NCI-H1417 treated with DMSO at 0.1 percent for 48 hours (cell line): ENCODE results near the gene RBMS3.
"Not testable (repeated sequence)": the region's sequence is repeated elsewhere in the genome, so short reads cannot be mapped to it uniquely, and the experiment has no call there.

Experiments
- DNase-seq: peaks from one replicate; lab custom pipeline; 2025; lab: John Stamatoyannopoulos, UW

RBMS3 gene

DNA sequence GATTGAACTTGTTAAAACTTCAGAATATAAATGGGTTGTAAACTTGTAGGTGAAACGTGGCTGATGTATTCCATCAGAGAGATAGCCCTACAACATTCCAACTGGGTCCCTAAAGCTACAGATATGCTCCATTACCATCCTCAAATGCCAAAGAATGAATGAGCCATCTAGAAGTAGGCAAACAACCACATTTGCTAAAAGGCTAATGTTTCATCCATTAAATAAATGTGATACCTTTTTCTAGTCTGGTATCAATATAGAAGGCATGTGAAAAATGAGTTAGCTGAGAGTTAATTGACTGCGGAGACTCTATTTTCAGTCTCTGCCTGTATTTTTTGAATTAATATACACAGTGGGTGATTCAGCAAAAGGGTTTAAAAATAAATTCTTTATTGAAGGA is 203.8 kb downstream of the RBMS3 start:
- DNase-seq, result no peak

- DNase-seq, result no peak
These were observed 205.2 kb downstream of the RBMS3 start for GRCh38 chr3:29486096-29486495.

- no peak for DNase-seq
These were observed 206.0 kb downstream of the RBMS3 start for GRCh38 chr3:29486917-29487316.

DNA sequence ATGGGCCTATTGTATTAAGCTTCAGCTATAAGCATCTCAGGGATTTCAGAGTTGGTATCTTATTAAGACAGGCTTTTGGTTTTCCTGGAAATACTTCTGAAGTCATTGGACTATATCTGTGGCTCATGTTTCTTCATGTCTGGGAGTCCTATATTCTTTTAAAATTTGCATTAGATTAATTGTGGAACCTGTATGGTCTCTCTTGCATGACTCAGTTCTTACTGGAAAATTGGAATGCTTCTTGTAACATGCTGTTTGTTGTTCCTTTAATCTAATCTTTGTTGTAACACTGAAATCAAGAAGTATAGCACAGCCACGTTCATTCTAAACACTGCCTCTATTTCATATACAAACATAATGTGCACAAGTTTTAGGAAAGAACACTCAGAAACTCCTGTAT is 208.1 kb downstream of the RBMS3 start:
- no peak for DNase-seq

DNA sequence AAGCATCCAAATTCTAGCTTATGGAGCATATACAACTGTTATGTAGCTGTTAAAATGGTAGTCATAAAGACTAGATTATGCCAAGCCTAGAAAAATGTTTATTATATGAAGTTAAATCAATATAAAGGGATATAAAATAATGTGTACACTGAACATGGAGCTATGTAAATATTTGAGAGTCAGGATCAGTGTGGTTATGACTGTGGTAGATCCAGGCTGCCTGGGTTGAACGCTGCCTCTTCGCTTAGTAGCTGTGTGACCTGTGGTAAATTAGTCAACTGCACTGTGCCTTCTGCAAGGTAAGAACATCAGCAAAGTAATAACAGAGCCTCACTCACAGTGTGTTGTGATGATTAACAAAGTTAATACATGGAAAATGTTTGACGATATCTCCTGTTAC is 212.2 kb downstream of the RBMS3 start:
- no peak for DNase-seq

- DNase-seq, result no peak
These were observed 213.6 kb downstream of the RBMS3 start for GRCh38 chr3:29494305-29495036.

DNA sequence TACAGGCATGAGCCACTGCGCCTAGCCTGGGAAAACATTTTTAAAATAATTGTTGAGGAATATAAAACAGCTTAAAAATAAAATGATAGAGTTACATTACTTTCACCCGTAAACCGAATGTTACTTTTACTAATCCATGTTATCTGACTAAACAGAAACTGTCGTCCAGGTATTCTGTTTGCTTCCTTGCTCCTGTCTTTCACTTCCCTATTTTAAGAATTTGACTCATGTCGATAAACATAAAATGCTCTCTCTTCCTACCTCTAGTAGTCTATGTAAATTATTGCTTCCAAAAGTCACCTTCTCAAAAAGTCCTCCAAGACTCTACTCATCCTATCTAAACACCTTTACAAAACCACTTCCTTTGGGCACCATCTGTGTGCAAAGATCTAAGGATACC is 216.4 kb downstream of the RBMS3 start:
- DNase-seq, result no peak

DNA sequence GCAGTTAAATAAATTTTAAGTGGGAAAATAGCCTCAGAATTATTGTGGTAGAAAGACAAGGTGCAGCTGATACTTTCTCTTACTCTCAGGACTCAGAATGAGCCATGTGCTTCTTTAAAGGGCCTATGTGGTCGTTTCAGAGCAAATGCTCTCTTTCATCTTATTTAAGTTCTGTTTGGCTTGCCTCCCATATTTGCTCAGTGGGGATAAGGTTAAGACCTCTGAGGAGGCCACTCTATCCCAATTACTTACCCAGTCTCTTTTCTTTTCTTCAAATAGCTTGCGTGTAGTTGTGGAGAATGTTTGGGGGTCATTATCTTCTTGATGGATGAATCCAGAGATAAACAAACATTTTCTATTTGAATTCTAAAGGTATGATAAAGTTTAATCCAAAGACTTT is 221.9 kb downstream of the RBMS3 start:
- DNase-seq, result no peak

- no peak for DNase-seq
These were observed 222.4 kb downstream of the RBMS3 start for GRCh38 chr3:29503314-29503713.

DNA sequence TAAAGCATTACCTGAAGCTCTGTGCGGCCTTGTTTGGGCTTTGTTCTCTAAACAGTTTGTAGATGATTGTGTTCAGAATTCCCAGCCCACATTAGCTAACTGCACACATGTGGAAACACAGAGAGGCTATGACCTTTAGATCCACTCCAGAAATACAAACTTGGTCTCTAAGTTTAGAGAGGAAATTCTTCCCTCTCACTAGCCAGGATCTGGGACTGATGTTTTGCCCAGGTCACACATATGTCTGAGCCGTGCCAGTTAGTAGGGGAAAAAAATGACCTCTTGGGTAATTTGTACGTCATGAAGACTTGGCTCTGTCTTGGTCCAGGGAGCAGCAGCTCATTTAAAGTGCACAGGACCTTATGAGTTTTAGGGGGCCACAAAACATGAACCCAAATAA is 223.1 kb downstream of the RBMS3 start:
- no peak for DNase-seq

DNA sequence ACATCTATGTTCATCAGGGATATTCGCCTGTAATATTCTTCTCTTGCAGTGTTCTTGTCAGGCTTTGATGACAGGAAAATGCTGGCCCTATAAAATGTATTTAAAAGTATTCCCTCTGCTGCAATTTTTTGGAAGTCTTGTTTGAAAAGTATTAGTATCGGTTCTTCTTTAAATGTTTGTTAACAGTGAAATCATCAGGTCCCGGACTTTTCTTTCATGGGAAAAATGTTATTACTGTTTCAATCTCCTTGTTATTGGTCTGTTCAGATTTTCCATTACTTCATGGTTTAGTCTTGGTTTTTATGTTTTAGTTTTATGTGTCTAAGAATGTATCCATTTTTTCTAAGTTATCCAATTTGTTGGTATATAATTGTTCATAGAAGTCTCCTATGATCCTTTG is 225.6 kb downstream of the RBMS3 start:
- no peak for DNase-seq

DNA sequence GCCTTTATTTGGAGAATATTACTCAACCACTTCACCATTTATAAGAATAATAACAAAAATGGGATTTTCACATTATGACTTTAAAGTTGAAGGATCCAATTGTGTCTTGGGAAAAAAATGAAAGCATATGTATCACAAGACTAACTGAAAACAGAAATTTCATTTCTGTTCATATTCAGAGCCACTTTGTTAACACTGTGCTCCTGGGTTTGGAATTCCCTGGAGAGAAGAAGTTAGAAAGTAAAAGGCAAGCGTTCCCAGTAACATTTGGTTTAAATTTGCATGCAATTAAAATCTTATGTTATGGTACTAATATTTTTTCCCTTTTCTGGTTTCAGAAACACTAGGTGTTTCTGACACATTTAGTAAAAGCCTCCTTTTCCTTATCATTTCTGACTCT is 230.8 kb downstream of the RBMS3 start:
- DNase-seq, result no peak

GRCh38 chr3:29512641-29513040 is 231.8 kb downstream of the RBMS3 start:
- DNase-seq, result no peak

DNA sequence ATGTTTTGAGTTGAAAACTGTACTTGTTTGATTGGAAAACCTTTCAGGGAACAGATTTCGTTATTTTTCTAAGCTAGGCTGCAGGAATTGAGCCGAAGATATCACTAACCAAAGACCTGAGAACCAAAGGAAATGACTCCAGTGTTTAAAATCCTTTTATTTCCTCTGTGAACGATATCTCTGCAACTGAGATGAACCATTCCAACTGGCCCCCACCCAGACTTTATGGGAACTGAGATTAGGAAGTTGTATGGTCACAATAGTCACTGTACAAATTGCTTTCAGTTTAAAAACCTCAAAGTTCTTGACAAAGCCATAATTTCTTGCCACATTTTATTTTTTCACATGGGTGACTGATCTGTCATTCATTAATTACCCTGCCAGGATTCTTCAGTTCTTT is 232.4 kb downstream of the RBMS3 start:
- DNase-seq, result no peak

GRCh38 chr3:29514170-29514569 is 233.3 kb downstream of the RBMS3 start:
- no peak for DNase-seq

- no peak for DNase-seq
These were observed 234.0 kb downstream of the RBMS3 start for GRCh38 chr3:29514912-29515311.

GRCh38 chr3:29515451-29515850 is 234.6 kb downstream of the RBMS3 start:
- no peak for DNase-seq

DNA sequence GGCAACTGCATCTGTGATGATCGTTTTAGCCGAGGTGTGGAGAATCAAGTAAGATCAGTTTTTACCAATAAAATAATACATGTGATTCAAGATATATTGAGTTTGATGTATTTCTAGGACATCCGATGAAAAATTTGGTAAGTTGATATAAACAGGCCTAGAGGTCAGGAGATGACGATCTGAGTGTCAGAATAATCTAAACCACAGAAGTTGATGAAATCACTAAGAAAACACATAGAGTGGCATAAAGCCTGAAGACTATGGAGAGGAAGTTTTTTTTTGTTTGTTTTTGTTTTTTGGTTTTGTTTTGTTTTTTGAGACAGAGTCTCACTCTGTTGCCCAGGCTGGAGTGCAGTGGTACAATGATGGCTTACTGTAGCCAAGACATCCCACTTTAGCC is 235.3 kb downstream of the RBMS3 start:
- DNase-seq, result no peak

DNA sequence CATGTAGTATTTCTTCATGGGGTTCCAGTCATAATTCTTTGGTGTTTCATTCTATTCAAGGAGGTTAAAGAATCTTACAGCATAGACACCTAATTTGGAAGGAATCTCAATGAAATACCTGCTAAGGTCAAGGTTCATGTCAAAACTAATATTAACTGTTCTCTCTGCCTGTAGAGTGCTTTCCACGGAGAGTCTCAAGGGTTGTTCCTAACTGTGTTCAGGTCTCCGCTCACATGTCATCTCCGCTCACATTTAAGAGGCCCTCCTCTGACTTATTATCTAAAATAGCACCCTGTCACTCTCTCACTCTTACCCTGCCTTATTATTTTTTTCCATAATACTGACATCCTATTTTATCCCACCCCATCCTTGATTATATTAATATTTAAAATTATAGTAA is 239.9 kb downstream of the RBMS3 start:
- DNase-seq, result no peak

- DNase-seq, result no peak
These were observed 240.4 kb downstream of the RBMS3 start for GRCh38 chr3:29521293-29521692.

- no peak for DNase-seq
These were observed 240.9 kb downstream of the RBMS3 start for GRCh38 chr3:29521751-29522150.

DNA sequence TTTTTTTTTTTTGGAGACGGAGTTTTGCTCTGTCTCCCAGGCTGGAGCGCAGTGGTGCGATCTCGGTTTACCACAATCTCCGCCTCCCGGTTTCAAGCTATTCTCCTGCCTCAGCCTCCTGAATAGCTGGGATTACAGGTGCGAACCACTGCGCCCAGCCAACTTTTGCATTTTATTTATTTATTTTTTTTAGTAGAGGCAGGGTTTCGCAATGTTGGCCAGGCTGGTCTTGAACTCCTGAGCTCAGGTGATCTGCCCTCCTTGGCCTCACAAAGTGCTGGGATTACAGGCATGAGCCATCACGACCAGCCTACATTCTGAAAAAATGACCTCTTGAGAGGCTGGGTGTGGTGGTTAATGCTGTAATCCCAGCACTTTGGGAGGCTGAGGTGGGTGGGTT is 243.6 kb downstream of the RBMS3 start:
- not testable (repeated sequence) for DNase-seq

- no peak for DNase-seq
These were observed 244.5 kb downstream of the RBMS3 start for GRCh38 chr3:29525254-29525881.

GRCh38 chr3:29527246-29527645 is 246.4 kb downstream of the RBMS3 start:
- no peak for DNase-seq
